ENCODE data around the gene SETD2. TPM values are rescaled to one million over a fixed set of nuclear protein-coding genes. Genes with fewer than 3 reads are reported as not detected.

SETD2 gene
- polyA plus RNA-seq, 1 of the 3 experiments (the other 2 are of a cell fraction): 12.1 TPM

- H3K9ac ChIP-seq: no peak overlapping the region
- no peaks in the 10 kb centered on the region for H3F3A ChIP-seq (replicated peaks; ENCODE audit: insufficient read depth)
- ChIA-PET CTCF (interaction anchor here (1.8 kb wide), 1 partner anchor 12 kb away, joined by 7 read pairs; no protein-coding TSS in a partner anchor), POLR2A (no interaction called here)
- H3K36me3 ChIP-seq (replicated peaks in 1 of 2; ENCODE audit: control insufficient read depth in 1 of 2, insufficient read depth in 2 of 2, low read length in 1 of 2): peaks cover 0 to 4% of the 10 kb centered on the region in 2 experiments
- H3K4me3 ChIP-seq (ENCODE audit: low read depth in 2 of 2, low read length in 1 of 2): no peak overlapping the region
- H3K27ac ChIP-seq (ENCODE audit: low read depth in 2 of 2, low read length in 1 of 2): no peak overlapping the region
- no peak overlapping the region for H2AFZ ChIP-seq (ENCODE audit: low read depth)
- no peak for DNase-seq
- H3K9me2 ChIP-seq: no peaks in the 10 kb centered on the region
- H3K27me3 ChIP-seq (ENCODE audit: insufficient read depth): no peaks in the 10 kb centered on the region
- no peaks in the 10 kb centered on the region for H4K20me1 ChIP-seq (ENCODE audit: insufficient read depth)
- H3K9me3 ChIP-seq: no peaks in the 10 kb centered on the region
- 94% methylated on average over 9 of the region's 9 CpGs for WGBS (ENCODE audit: low lambda C conversion rate)
- no peaks in the 10 kb centered on the region; a peak in 1 of 4 replicates for H3K4me1 ChIP-seq (ENCODE audit: control insufficient read depth in 1 of 2, insufficient read depth in 2 of 2, low read depth in 1 of 2, low read length in 1 of 2)
- H3K79me2 ChIP-seq (ENCODE audit: insufficient read depth): no peaks in the 10 kb centered on the region
- no peak overlapping the region for H3K4me2 ChIP-seq
- TF ChIP-seq SIN3A (IDR thresholded peaks at IDR 0.05; ENCODE audit: borderline replicate concordance, low read depth, low read length): no peak
- no peak for TF ChIP-seq CHD2 (IDR thresholded peaks at IDR 0.05; ENCODE audit: low read length, partially characterized antibody)
- TF ChIP-seq EZH2phosphoT487 (IDR thresholded peaks at IDR 0.05; ENCODE audit: borderline replicate concordance, low read depth): no peak
- TF ChIP-seq RXRA (IDR thresholded peaks at IDR 0.05; ENCODE audit: borderline replicate concordance, low read depth): no peak
- no peak for TF ChIP-seq JUND (IDR thresholded peaks at IDR 0.05)
- no peak for TF ChIP-seq NRF1 (IDR thresholded peaks at IDR 0.05; ENCODE audit: low read depth, low read length)
- TF ChIP-seq ELF1 (IDR thresholded peaks at IDR 0.05): no peak
- TF ChIP-seq MAX (IDR thresholded peaks at IDR 0.05; ENCODE audit: low read depth): no peak
- no peak for TF ChIP-seq GABPA (IDR thresholded peaks at IDR 0.05; ENCODE audit: low read depth)
- TF ChIP-seq TAF1 (IDR thresholded peaks at IDR 0.05; ENCODE audit: borderline replicate concordance, low read depth, low read length): no peak
- TF ChIP-seq MEF2A (IDR thresholded peaks at IDR 0.05; ENCODE audit: borderline replicate concordance, low read depth): no peak
- no peak for TF ChIP-seq PBX3 (IDR thresholded peaks at IDR 0.05)
- TF ChIP-seq POLR2AphosphoS5 (IDR thresholded peaks at IDR 0.05; ENCODE audit: low read depth, low read length): no peak
Observed at GRCh38 chr3:46987319-46987742, 176.6 kb downstream of the SETD2 start.

GRCh38 chr3:46986782-46987310 is 177.1 kb downstream of the SETD2 start:
- Histone ChIP-seq H3K36me3 (replicated peaks in 1 of 2; ENCODE audit: control insufficient read depth in 1 of 2, insufficient read depth in 2 of 2, low read length in 1 of 2) (peaks cover 0 to 4% of the 10 kb centered on the region in 2 experiments), H3K9me2 (no peaks in the 10 kb centered on the region), H3K27ac (ENCODE audit: low read depth in 2 of 2, low read length in 1 of 2) (no peak overlapping the region), H2AFZ (ENCODE audit: low read depth) (no peak overlapping the region), H3K4me1 (ENCODE audit: control insufficient read depth in 1 of 2, insufficient read depth in 2 of 2, low read depth in 1 of 2, low read length in 1 of 2) (no peaks in the 10 kb centered on the region; a peak in 1 of 4 replicates), H4K20me1 (ENCODE audit: insufficient read depth) (no peaks in the 10 kb centered on the region), H3F3A (replicated peaks; ENCODE audit: insufficient read depth) (no peaks in the 10 kb centered on the region), H3K9ac (no peak overlapping the region), H3K79me2 (ENCODE audit: insufficient read depth) (no peaks in the 10 kb centered on the region), H3K4me3 (ENCODE audit: low read depth in 2 of 2, low read length in 1 of 2) (no peak overlapping the region), H3K27me3 (ENCODE audit: insufficient read depth) (no peaks in the 10 kb centered on the region), H3K9me3 (no peaks in the 10 kb centered on the region), H3K4me2 (no peak overlapping the region)
- 100% methylated on average over 1 of the region's 3 CpGs for WGBS (ENCODE audit: low lambda C conversion rate)
- DNase-seq: no peak
- ChIA-PET CTCF (interaction anchor here (1.8 kb wide), 1 partner anchor 12 kb away, joined by 7 read pairs; no protein-coding TSS in a partner anchor), POLR2A (no interaction called here)
- TF ChIP-seq RCOR1 (IDR thresholded peaks at IDR 0.05; ENCODE audit: low read length) (no peak), SIN3A (IDR thresholded peaks at IDR 0.05; ENCODE audit: borderline replicate concordance, low read depth, low read length) (no peak), EZH2phosphoT487 (IDR thresholded peaks at IDR 0.05; ENCODE audit: borderline replicate concordance, low read depth) (no peak), USF1 (IDR thresholded peaks at IDR 0.05; ENCODE audit: borderline replicate concordance, low read depth) (no peak), TEAD4 (IDR thresholded peaks at IDR 0.05; ENCODE audit: borderline replicate concordance, insufficient read depth) (no peak), FOSL2 (IDR thresholded peaks at IDR 0.05; ENCODE audit: borderline replicate concordance, low read depth) (no peak), JUND (IDR thresholded peaks at IDR 0.05) (no peak), GABPA (IDR thresholded peaks at IDR 0.05; ENCODE audit: low read depth) (no peak), CHD2 (IDR thresholded peaks at IDR 0.05; ENCODE audit: low read length, partially characterized antibody) (no peak)
